OCI-LY3 (cell line): ENCODE data around the gene IFT88.

Experiments
- H2AFZ ChIP-seq: fragments of 200-600, 300-600 bp; shearing (Covaris generic); 2 replicates; pipeline ENCODE4 v1.6.0; 2014; ENCODE audit warnings: antibody characterized with exemption, low read depth, low read length
- H3K27ac ChIP-seq: fragments of 200-600, 300-600 bp; sonication (generic); 2 replicates; pipeline ENCODE4 v1.5.1; 2014; ENCODE audit warnings: mild to moderate bottlenecking, low read length, moderate library complexity, mixed read lengths
- H3K27me3 ChIP-seq: fragments of 200-600, 300-600 bp; sonication (generic); 2 replicates; pipeline ENCODE4 v1.6.1; 2014; ENCODE audit warnings: low read depth, low read length, mixed read lengths
- H3K36me3 ChIP-seq: fragments of 200-600, 300-600 bp; sonication (generic); replicated peaks from 2 replicates; pipeline ENCODE3; 2014; ENCODE audit warnings: low read depth, low read length, mixed read lengths
- H3K4me1 ChIP-seq: fragments of 300-600, 200-600 bp; sonication (generic); 2 replicates; pipeline ENCODE4 v1.6.1; 2014; ENCODE audit warnings: low read length, mixed read lengths
- H3K4me2 ChIP-seq: fragments of 200-600, 300-600 bp; sonication (generic); 2 replicates; pipeline ENCODE4 v1.6.1; 2014; ENCODE audit warnings: low read length, mixed read lengths
- H3K4me3 ChIP-seq: fragments of 300-600, 200-600 bp; sonication (generic); 2 replicates; pipeline ENCODE4 v1.5.1; 2014; ENCODE audit warnings: antibody characterized with exemption, mild to moderate bottlenecking, low read length, moderate library complexity
- H3K79me2 ChIP-seq: fragments of 300-600, 200-600 bp; shearing (Covaris generic); 2 replicates; pipeline ENCODE4 v1.6.1; 2014; ENCODE audit warnings: mild to moderate bottlenecking, low read length, mixed read lengths
- H3K9ac ChIP-seq: fragments of 300-600, 200-600 bp; shearing (Covaris generic); 2 replicates; pipeline ENCODE4 v1.6.0; 2014; ENCODE audit warnings: mild to moderate bottlenecking, low read length, moderate library complexity
- H3K9me3 ChIP-seq: fragments of 200-600, 300-600 bp; shearing (Covaris generic); 2 replicates; pipeline ENCODE4 v1.6.1; 2014; ENCODE audit warnings: low read length, mixed read lengths; ENCODE audit not compliant: insufficient read depth
- H4K20me1 ChIP-seq: fragments of 200-600, 300-600 bp; sonication (generic); 2 replicates; pipeline ENCODE4 v1.6.1; 2016; ENCODE audit warnings: low read length, mixed read lengths; ENCODE audit not compliant: insufficient read depth
- CTCF ChIP-seq: fragments of 200-600, 300-600 bp; sonication (generic); IDR thresholded peaks from 2 replicates; pipeline ENCODE4 v1.5.1; 2014; ENCODE audit warnings: antibody characterized with exemption, low read length, low read depth
- EZH2phosphoT487 ChIP-seq: fragments of 200-600 bp; shearing (Covaris generic); IDR thresholded peaks from 2 replicates; pipeline ENCODE4 v1.6.1; 2018; ENCODE audit warnings: antibody characterized with exemption, mixed run types, low read depth

Gene IFT88

GRCh38 chr13:20558982-20559381 is 8.0 kb upstream of the IFT88 start:
- Histone ChIP-seq H3K79me2 (no peaks in the 10 kb centered on the region), H3K4me1 (peaks cover 13% of the 10 kb centered on the region), H4K20me1 (no peaks in the 10 kb centered on the region), H3K4me2 (no peak overlapping the region), H3K9me3 (no peaks in the 10 kb centered on the region), H2AFZ (no peak overlapping the region), H3K9ac (no peak overlapping the region), H3K27ac (no peak overlapping the region), H3K27me3 (no peaks in the 10 kb centered on the region), H3K36me3 (no peaks in the 10 kb centered on the region), H3K4me3 (no peak overlapping the region)
- TF ChIP-seq EZH2phosphoT487: no peak
- no peak for TF ChIP-seq CTCF

GRCh38 chr13:20559659-20560356 is 7.1 kb upstream of the IFT88 start:
- no peaks in the 10 kb centered on the region for H4K20me1 ChIP-seq
- H3K27me3 ChIP-seq: no peaks in the 10 kb centered on the region
- no peak overlapping the region for H2AFZ ChIP-seq
- H3K27ac ChIP-seq: no peak overlapping the region
- H3K9ac ChIP-seq: no peak overlapping the region
- no peak overlapping the region for H3K4me2 ChIP-seq
- H3K4me1 ChIP-seq: peaks cover 13% of the 10 kb centered on the region
- H3K9me3 ChIP-seq: 0 out of 2 replicates have a peak, but pooled peaks cover 5% of the 10 kb centered on the region
- TF ChIP-seq CTCF (no peak), EZH2phosphoT487 (no peak)
- no peaks in the 10 kb centered on the region for H3K79me2 ChIP-seq
- H3K4me3 ChIP-seq: no peak overlapping the region
- H3K36me3 ChIP-seq: peaks cover 4% of the 10 kb centered on the region

GRCh38 chr13:20561741-20562140 is 5.2 kb upstream of the IFT88 start:
- no peak for TF ChIP-seq EZH2phosphoT487
- no peak for TF ChIP-seq CTCF

GRCh38 chr13:20565115-20565736 is 1.7 kb upstream of the IFT88 start:
- Histone ChIP-seq H3K79me2 (0 out of 2 replicates have a peak, but pooled peaks cover 4% of the 10 kb centered on the region), H3K27ac (no peak overlapping the region), H2AFZ (no peak overlapping the region), H3K36me3 (peaks cover 4% of the 10 kb centered on the region), H3K27me3 (no peaks in the 10 kb centered on the region), H3K4me1 (peaks cover 16% of the 10 kb centered on the region), H3K9ac (no peak overlapping the region), H4K20me1 (no peaks in the 10 kb centered on the region), H3K4me3 (no peak overlapping the region), H3K9me3 (peaks cover 13% of the 10 kb centered on the region; the same call in 1 of the 2 replicates), H3K4me2 (no peak overlapping the region)
- no peak for TF ChIP-seq EZH2phosphoT487
- TF ChIP-seq CTCF: no peak

More at GRCh38 chr13:20561741-20562140, 5.2 kb upstream of the IFT88 start:
- Histone ChIP-seq H3K9me3 (peaks cover 13% of the 10 kb centered on the region; the same call in 1 of the 2 replicates), H3K4me3 (no peak overlapping the region), H2AFZ (no peak overlapping the region), H3K9ac (no peak overlapping the region), H3K27me3 (no peaks in the 10 kb centered on the region), H4K20me1 (no peaks in the 10 kb centered on the region), H3K4me2 (no peak overlapping the region), H3K79me2 (no peaks in the 10 kb centered on the region), H3K4me1 (peaks cover 16% of the 10 kb centered on the region), H3K27ac (no peak overlapping the region), H3K36me3 (peaks cover 4% of the 10 kb centered on the region)
